Measurements from ENCODE around the gene GAB1. TPM values are rescaled to one million over a fixed set of nuclear protein-coding genes. Genes with fewer than 3 reads are reported as not detected.

Gene GAB1
- total RNA-seq, 4 donors from 2014 or later: 50.4 to 65.3 (median 63.7) TPM

- no peak overlapping the region for H3K27ac ChIP-seq
Observed at GRCh38 chr4:143441678-143442077, 105.0 kb downstream of the GAB1 start.

GRCh38 chr4:143443728-143444127 is 107.1 kb downstream of the GAB1 start:
- Histone ChIP-seq H3K36me3 (no peaks in the 10 kb centered on the region), H3K4me3 (no peak overlapping the region), H3K9me3 (no peaks in the 10 kb centered on the region), H3K4me1 (no peaks in the 10 kb centered on the region), H3K27me3 (no peaks in the 10 kb centered on the region), H3K27ac (no peak overlapping the region)
- no peak for DNase-seq
- TF ChIP-seq, protein P1, sequence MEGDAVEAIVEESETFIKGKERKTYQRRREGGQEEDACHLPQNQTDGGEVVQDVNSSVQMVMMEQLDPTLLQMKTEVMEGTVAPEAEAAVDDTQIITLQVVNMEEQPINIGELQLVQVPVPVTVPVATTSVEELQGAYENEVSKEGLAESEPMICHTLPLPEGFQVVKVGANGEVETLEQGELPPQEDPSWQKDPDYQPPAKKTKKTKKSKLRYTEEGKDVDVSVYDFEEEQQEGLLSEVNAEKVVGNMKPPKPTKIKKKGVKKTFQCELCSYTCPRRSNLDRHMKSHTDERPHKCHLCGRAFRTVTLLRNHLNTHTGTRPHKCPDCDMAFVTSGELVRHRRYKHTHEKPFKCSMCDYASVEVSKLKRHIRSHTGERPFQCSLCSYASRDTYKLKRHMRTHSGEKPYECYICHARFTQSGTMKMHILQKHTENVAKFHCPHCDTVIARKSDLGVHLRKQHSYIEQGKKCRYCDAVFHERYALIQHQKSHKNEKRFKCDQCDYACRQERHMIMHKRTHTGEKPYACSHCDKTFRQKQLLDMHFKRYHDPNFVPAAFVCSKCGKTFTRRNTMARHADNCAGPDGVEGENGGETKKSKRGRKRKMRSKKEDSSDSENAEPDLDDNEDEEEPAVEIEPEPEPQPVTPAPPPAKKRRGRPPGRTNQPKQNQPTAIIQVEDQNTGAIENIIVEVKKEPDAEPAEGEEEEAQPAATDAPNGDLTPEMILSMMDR (IDR thresholded peaks at IDR 0.05): no peak
- TF ChIP-seq POLR2A (IDR thresholded peaks at IDR 0.05): no peak
- intact Hi-C loops (cut with DNase I; ENCODE audit: low total_unique reads): no loop called here

More at GRCh38 chr4:143441678-143442077, 105.0 kb downstream of the GAB1 start:
- no peaks in the 10 kb centered on the region for H3K9me3 ChIP-seq
- H3K36me3 ChIP-seq: no peaks in the 10 kb centered on the region
- intact Hi-C loops (cut with DNase I; ENCODE audit: low total_unique reads): no loop called here
- no peaks in the 10 kb centered on the region for H3K27me3 ChIP-seq
- no peaks in the 10 kb centered on the region for H3K4me1 ChIP-seq
- no peak for TF ChIP-seq POLR2A (IDR thresholded peaks at IDR 0.05)
- TF ChIP-seq, protein P1 (IDR thresholded peaks at IDR 0.05): no peak
- H3K4me3 ChIP-seq: no peak overlapping the region
- DNase-seq: no peak

DNA sequence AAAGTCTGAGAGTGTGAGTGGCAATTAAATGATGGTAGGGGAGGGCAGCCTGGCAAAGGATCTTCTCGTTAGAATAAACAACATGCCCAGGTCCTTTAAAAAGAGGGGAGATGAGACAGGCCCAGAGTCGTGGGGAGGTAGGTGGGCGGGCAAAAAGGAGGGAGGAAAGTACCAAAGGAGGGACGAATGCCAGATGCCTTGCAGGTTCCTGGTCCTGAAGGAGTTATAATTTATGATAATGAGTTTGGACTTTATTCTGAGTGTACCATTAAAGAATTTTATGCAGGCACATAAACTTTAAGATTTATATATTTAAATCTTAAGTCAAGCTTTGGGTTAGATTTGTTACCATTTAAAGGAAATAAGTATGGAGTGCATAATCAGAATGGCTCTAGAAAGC is 114.5 kb downstream of the GAB1 start:
- no peaks in the 10 kb centered on the region for H3K9me3 ChIP-seq
- peak in 1 of 2 donors; percentile 36 for DNase-seq
- no peaks in the 10 kb centered on the region for H3K4me1 ChIP-seq
- no peaks in the 10 kb centered on the region for H3K27me3 ChIP-seq
- TF ChIP-seq, protein P1 (IDR thresholded peaks at IDR 0.05): no peak
- no peak for TF ChIP-seq POLR2A (IDR thresholded peaks at IDR 0.05)
- H3K4me3 ChIP-seq: no peak overlapping the region
- intact Hi-C loops (cut with DNase I; ENCODE audit: low total_unique reads): no loop called here
- no peaks in the 10 kb centered on the region for H3K36me3 ChIP-seq
- H3K27ac ChIP-seq: peak overlapping the region; percentile 6 to 62

DNA sequence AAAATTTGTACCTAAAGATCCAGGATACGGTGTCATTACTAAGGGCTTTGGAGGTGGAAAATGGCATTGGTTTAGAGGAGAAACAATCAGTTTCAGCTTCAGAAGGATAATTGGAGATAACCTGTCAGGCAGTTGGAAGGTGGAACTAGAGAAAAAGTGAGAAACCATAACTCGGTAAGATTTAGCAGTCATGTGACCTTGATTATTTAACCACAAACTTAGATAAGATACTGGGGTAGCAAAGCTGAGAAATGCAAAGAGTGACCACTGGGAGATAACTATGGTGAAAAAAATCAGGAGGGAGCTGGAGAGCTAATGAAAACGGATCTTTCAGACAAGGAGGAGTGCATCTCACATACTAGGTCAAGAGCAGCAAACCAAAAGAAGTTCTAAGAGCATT is 118.5 kb downstream of the GAB1 start:
- Histone ChIP-seq H3K36me3 (no peaks in the 10 kb centered on the region), H3K9me3 (no peaks in the 10 kb centered on the region), H3K4me1 (no peaks in the 10 kb centered on the region), H3K27me3 (no peaks in the 10 kb centered on the region), H3K27ac (no peak overlapping the region), H3K4me3 (no peak overlapping the region)
- intact Hi-C loops (cut with DNase I; ENCODE audit: low total_unique reads): no loop called here
- DNase-seq: no peak
- no peak for TF ChIP-seq POLR2A (IDR thresholded peaks at IDR 0.05)
- TF ChIP-seq, protein P1 (IDR thresholded peaks at IDR 0.05): no peak

GRCh38 chr4:143458966-143459365 is 122.3 kb downstream of the GAB1 start:
- intact Hi-C loops (cut with DNase I; ENCODE audit: low total_unique reads): no loop called here
- no peaks in the 10 kb centered on the region for H3K4me1 ChIP-seq
- no peak overlapping the region for H3K27ac ChIP-seq
- H3K4me3 ChIP-seq: no peak overlapping the region
- H3K9me3 ChIP-seq: no peaks in the 10 kb centered on the region
- no peaks in the 10 kb centered on the region for H3K36me3 ChIP-seq
- TF ChIP-seq, protein P1 (IDR thresholded peaks at IDR 0.05): no peak
- TF ChIP-seq POLR2A (IDR thresholded peaks at IDR 0.05): no peak
- H3K27me3 ChIP-seq: no peaks in the 10 kb centered on the region
- no peak for DNase-seq
